ENCODE data around the gene OSBPL3. TPM values are rescaled to one million over a fixed set of nuclear protein-coding genes. Genes with fewer than 3 reads are reported as not detected.

Gene OSBPL3
- total and polyA plus RNA-seq, 8 donors: 2.0 to 25.0 (median 9.9) TPM

DNA sequence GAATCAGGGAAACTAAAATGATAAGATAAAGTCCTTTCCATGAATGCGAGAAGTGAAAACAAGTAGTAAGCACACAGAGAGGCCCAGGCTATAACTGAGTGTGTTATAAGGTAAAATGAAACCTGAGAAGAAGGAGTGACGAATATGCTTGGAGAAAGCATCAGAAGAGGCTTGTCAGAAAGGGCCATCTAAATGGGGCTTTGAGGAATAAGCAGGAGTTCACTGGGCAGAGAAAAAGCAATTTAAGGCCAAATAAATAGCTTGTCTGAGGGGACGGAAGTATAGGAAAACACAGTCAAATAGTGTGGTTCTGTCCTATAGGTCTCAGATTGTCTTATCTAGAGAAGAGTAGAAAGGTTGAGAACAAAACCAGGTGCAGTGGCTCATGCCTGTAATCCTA is 163.1 kb downstream of the OSBPL3 start:
- intact Hi-C loops (cut with DNase I; ENCODE audit: low total_unique reads): loop anchor here (5.0 kb wide), 2 partner anchors 170 to 255 kb away; no protein-coding TSS in a partner anchor
- Histone ChIP-seq H3K27ac (no peak overlapping the region), H3K27me3 (no peaks in the 10 kb centered on the region), H3K4me3 (no peak overlapping the region), H3K4me1 (peaks cover 9 to 22% (median 17%) of the 10 kb centered on the region in 4 donors), H3K9me3 (no peaks in the 10 kb centered on the region), H3K36me3 (peaks cover 0 to 36% (median 22%) of the 10 kb centered on the region in 4 donors)
- TF ChIP-seq POLR2AphosphoS5 (IDR thresholded peaks at IDR 0.05) (no peak), EP300 (IDR thresholded peaks at IDR 0.05) (no peak), POLR2A (IDR thresholded peaks at IDR 0.05) (no peak), CTCF (IDR thresholded peaks at IDR 0.05) (no peak)
- 71 to 81% (median 79%) methylated on average over 3 of the region's 3 CpGs for WGBS, 5 donors
- DNase-seq: no peak

GRCh38 chr7:24812305-24812945 is 167.6 kb downstream of the OSBPL3 start:
- Histone ChIP-seq H3K27ac (no peak overlapping the region), H3K4me1 (no peaks in the 10 kb centered on the region), H3K4me3 (no peak overlapping the region), H3K27me3 (no peaks in the 10 kb centered on the region), H3K9me3 (no peaks in the 10 kb centered on the region), H3K36me3 (peaks cover 0 to 63% (median 42%) of the 10 kb centered on the region in 4 donors)
- WGBS, 5 donors: 38 to 59% (median 53%) methylated on average over 4 of the region's 4 CpGs
- intact Hi-C loops (cut with DNase I; ENCODE audit: low total_unique reads): no loop called here
- no peak for TF ChIP-seq POLR2A (IDR thresholded peaks at IDR 0.05)
- no peak for TF ChIP-seq POLR2AphosphoS5 (IDR thresholded peaks at IDR 0.05)
- TF ChIP-seq EP300 (IDR thresholded peaks at IDR 0.05): no peak
- peak in 5 of 7 experiments; percentile 73 to 89 (median 82) for TF ChIP-seq CTCF (IDR thresholded peaks at IDR 0.05)
- peak; percentile 66 to 83 for DNase-seq

DNA sequence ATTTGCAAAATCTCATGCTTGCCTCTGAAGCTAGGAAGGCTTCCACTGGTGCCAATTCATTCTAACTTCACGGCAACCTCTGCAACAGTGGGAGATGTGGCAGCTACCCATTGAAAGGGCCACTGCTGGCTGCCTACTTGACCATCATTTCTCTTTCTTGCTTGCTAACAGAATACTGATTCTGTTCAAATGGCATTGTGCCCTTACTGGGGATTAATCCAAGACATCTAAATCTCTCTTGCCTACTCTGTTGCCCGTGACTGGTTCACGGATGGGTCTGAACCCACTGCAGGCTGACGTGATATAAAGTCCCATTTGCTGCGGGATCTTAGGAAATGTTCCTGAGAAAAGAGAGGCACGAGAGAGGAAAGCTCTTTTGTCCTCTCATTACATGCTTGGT is 171.5 kb downstream of the OSBPL3 start:
- intact Hi-C loops (cut with DNase I; ENCODE audit: low total_unique reads): no loop called here
- Histone ChIP-seq H3K4me3 (no peak overlapping the region), H3K4me1 (no peaks in the 10 kb centered on the region), H3K27me3 (no peaks in the 10 kb centered on the region), H3K27ac (no peak overlapping the region), H3K36me3 (peaks cover 0 to 51% (median 36%) of the 10 kb centered on the region in 4 donors), H3K9me3 (no peaks in the 10 kb centered on the region)
- TF ChIP-seq CTCF (IDR thresholded peaks at IDR 0.05): no peak
- TF ChIP-seq POLR2A (IDR thresholded peaks at IDR 0.05): no peak
- TF ChIP-seq POLR2AphosphoS5 (IDR thresholded peaks at IDR 0.05): no peak
- no peak for TF ChIP-seq EP300 (IDR thresholded peaks at IDR 0.05)
- 91 to 97% (median 94%) methylated on average over 6 of the region's 6 CpGs for WGBS, 5 donors
- DNase-seq: no peak

DNA sequence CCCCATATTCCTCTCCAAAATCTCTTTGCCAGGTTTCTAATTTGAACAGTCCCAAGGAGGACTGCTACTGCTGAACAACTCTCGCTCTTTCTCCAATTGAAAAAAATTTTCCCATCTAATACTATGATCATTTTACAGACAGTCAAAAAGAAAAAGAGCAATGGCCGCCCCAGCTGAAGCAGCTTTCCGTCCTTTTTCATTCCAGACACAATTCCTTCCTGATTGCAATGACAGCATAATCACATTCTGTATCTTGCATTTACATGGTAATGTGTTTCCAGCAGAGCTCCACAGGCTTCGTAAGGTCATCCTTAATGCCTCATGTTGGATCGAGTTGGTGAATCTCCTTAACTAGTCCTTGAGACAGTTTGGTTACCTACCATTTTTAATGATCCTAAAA is 177.7 kb downstream of the OSBPL3 start:
- no peaks in the 10 kb centered on the region for H3K27me3 ChIP-seq
- intact Hi-C loops (cut with DNase I; ENCODE audit: low total_unique reads): no loop called here
- no peaks in the 10 kb centered on the region for H3K9me3 ChIP-seq
- H3K4me1 ChIP-seq: no peaks in the 10 kb centered on the region
- H3K27ac ChIP-seq: no peak overlapping the region
- 93 to 98% (median 95%) methylated on average over 5 of the region's 5 CpGs for WGBS, 5 donors
- H3K4me3 ChIP-seq: no peak overlapping the region
- H3K36me3 ChIP-seq: peaks cover 0 to 52% (median 31%) of the 10 kb centered on the region in 4 donors
- TF ChIP-seq EP300 (IDR thresholded peaks at IDR 0.05): no peak
- no peak for TF ChIP-seq POLR2A (IDR thresholded peaks at IDR 0.05)
- TF ChIP-seq CTCF (IDR thresholded peaks at IDR 0.05): no peak
- TF ChIP-seq POLR2AphosphoS5 (IDR thresholded peaks at IDR 0.05): no peak
- DNase-seq: no peak
